NCI-H1436 (cell line): ENCODE data around the gene DUS2.

ENCODE experiments used
- DNase-seq: peaks from one replicate; lab custom pipeline; 2025; lab: John Stamatoyannopoulos, UW

Gene DUS2

GRCh38 chr16:68126395-68126794, 103.3 kb downstream of the DUS2 start:
- no peak for DNase-seq

GRCh38 chr16:68128577-68129305, 105.7 kb downstream of the DUS2 start:
- no peak for DNase-seq
